Measurements from ENCODE around the gene OXNAD1.

The OXNAD1 gene

GRCh38 chr3:16329036-16329825 is 64.2 kb downstream of the OXNAD1 start:
- DNase-seq (ENCODE audit: low spot score): no peak

DNA sequence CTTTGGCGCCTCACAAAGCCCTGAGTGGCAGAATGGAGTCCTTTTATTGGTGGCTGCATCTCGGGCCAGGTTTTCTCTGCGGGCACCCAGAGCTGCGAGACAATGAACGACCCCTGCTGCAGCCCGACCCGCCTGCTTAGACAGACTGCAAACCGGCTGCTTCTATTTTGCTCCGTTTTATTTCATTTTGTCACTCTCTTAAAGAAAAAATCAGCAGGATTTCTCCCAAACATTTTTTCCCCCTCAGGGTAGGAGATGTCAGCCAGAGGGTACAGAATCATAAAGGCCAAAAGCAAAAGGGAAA is 64.8 kb downstream of the OXNAD1 start:
- no peak for DNase-seq (ENCODE audit: low spot score)

- no peak for DNase-seq (ENCODE audit: low spot score)
Measured at GRCh38 chr3:16330351-16330750, 65.3 kb downstream of the OXNAD1 start.

GRCh38 chr3:16331319-16331883 is 66.4 kb downstream of the OXNAD1 start:
- DNase-seq (ENCODE audit: low spot score): no peak

DNA sequence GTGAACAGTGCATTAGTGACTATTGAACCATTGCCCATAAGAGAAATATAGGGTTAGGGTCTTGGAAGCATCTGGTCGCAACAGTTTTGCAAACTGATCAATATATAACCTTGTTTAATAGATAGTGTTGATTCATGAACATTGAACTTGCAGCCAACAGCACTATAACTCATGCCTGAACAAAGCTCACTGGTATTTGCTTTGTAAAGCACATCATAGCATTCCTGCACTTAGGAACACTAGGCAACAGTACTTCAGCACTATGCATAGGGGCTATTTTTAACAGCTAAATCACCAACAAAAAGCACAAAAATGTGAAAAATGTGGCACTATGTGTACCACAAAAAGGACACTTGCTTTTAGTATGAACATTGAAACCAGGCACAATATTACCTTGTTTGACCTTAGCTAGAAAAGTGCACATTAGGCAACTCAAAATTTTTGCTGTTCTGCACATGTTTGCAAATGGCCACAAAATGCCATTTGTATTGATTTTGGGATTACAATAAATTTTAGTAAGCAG is 68.0 kb downstream of the OXNAD1 start:
- DNase-seq (ENCODE audit: low spot score): peak; percentile 65

- DNase-seq (ENCODE audit: low spot score): peak; percentile 45
Measured at GRCh38 chr3:16334909-16335308, 69.9 kb downstream of the OXNAD1 start.

GRCh38 chr3:16335333-16335732 is 70.3 kb downstream of the OXNAD1 start:
- no peak for DNase-seq (ENCODE audit: low spot score)

GRCh38 chr3:16335772-16336645 is 71.0 kb downstream of the OXNAD1 start:
- DNase-seq (ENCODE audit: low spot score): no peak

GRCh38 chr3:16336825-16337224 is 71.8 kb downstream of the OXNAD1 start:
- no peak for DNase-seq (ENCODE audit: low spot score)

DNA sequence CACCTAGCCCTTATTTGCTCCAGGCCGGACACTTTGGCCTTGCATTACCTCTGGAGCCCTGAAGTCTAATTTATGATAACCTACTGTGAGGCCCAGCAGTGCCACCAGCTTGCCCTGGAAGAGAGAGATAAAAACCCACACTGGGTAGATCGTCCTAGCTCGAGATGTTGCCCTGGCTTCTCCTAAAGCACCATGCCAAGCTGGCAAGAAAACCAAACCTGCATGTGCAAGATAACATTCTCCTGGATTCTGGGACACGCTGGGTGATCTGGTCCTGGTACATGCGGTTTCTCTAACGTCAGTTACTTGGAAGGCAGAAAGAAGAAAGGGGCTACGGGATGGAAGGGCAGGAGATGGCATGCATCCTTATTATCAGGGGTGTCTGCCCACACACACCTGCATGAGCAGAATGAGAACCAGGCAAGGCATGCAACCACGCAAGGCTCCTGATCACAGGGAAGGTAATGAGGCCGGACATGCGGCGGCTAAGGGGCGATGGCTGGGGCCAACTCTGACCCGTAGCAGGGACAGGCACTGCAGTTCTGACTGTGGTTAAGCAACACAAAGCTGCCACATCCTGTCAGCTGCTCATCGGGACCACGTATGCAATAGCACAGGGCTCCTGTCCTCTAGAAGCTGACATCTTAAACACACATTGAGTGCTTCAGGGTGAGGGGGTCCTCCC is 73.0 kb downstream of the OXNAD1 start:
- DNase-seq (ENCODE audit: low spot score): no peak

DNA sequence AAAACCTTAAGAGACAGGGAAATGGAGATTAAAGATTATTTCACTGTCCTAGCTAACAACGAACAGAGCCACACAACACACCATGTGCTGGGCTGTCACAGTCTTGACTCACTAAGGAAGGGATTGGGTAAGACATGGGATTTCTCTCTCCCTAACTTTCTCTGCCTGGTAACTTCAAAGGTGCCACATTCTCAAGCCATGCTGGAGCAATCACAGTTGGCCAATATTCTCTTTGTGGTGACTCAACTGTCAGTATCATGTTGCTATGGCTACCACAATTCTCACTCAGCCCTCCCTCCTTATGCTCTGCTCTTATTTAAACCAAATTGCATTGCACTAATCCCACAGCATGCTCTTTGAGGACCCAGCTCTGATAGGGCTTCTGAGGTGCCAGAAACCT is 74.0 kb downstream of the OXNAD1 start:
- peak; percentile 88 for DNase-seq (ENCODE audit: low spot score)

DNA sequence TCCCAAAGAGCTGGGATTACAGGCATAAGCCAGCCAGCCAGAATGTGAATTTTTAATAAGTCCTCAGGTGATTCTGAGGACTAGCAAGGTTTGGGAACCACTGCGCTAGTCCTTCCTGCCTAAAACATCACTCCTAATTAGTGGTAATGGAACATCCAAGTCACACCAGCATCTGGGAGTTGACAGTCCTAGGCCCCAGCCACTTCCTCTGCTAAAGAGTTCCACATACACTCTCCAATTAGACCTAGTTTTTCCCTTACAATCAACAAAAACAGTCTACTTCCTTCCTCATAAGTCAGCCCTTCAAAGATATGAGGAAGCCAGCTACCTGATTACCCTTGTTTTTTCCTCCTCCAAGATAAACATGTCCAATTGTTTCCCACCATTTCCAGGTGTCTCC is 78.1 kb downstream of the OXNAD1 start:
- no peak for DNase-seq (ENCODE audit: low spot score)

DNA sequence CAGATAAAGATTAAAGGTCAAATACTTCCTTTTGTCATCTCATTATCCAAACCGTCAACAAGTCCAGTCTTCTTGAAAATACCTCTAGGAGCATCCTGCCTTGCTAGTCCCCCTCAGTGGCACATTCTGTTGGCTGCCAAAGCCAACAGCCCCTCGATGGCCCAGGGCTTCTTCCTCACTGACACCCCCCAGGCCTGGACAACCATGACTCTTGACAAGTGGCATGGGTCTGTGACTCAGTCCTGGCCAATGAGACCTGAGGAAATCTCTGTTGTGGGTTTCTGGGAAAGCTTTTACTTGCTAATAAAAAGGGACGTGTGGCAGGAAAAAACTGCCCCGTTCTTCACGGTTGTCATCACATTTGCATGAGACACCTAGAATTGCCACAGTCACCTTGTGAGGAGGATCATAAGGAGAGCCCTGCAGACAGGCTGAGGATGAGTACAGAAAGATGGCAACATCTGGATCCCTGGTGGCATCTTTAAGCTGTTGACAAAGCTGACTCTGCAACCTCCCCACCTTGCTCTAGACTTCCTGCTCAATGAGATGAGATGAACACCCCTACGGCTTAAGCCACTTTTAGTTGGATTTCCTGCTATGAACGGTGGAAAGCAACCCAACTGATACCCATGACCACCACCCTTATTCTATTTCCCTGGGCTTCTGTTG is 81.5 kb downstream of the OXNAD1 start:
- DNase-seq (ENCODE audit: low spot score): no peak

DNA sequence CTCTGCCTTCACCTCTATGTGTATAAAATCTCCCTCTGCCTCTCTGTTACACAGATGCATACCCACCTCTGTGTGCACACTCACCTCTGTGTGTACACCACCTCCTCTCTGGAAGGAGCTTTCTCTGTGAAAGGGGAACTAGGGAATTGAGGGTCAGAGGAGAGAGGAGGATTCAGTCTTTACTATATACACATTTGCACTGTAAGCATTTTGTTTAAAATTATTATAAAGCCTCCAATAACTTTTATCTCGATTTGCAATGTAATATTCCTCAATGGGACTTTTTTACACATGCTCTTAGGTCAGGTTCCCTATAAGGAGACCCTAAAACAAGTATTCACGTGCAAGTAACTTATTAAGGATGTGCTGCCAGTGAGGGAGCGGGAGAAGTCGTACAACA is 82.5 kb downstream of the OXNAD1 start:
- DNase-seq (ENCODE audit: low spot score): no peak

DNA sequence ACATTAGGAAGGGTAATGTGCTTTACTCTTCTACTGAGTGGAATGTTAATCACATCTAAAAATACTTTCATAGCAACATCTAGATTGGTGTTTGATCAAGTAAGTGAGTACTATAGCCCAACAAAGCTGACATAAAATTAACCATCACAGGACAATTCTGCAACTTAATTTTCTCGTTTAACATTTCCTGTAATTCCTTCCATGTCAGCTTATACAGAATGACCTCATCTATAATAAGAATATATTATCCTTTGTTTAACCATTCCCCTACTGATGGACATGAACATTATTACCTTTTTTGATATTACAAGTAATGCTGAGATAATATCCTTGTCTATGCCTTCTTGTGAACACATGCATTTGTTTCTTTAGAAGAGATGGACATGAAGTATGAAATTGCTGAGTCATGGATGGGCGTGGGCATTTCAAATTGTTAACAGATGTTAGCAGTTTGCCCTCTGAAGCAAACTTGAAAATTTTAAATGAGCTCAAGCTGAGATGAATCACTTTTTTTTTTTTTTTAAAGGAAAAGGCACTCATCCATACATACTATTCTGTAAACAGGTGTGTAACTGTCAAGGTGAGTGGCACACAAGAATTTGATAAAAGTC is 85.1 kb downstream of the OXNAD1 start:
- peak; percentile 79 for DNase-seq (ENCODE audit: low spot score)

DNA sequence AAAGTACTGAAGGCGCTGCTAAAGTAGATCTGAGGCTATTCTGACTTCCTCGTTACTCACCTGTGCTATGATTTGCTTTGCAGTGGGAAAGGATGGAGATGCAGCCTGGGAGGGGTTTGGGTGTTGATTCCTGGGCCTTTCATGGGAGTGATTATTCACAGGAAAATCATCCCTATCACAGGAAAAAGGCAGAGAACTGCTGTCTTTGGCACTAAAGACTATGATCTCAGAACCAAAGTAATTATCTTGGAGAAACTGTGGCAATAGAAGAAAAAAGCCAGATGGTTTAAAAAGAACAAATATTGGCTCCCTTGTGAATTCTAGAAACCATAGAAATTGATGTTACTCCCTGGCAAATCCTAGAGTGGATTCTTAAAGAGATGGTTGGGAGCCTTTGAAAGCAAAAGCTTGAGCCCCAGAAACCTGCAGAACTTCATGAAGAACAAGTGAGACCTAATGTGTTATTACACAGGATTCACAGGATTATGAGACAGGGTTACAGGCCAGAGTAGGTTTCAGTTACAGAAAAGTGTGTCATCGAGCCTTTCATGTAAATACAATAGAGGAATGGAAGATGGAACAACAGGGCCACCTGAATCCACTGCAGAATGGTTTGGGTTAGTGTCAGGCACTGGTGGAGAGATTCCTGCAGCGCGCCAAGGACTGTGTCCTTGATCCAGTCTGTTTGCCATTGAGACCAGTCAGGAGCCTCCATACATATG is 85.7 kb downstream of the OXNAD1 start:
- peak; percentile 37 for DNase-seq (ENCODE audit: low spot score)

DNA sequence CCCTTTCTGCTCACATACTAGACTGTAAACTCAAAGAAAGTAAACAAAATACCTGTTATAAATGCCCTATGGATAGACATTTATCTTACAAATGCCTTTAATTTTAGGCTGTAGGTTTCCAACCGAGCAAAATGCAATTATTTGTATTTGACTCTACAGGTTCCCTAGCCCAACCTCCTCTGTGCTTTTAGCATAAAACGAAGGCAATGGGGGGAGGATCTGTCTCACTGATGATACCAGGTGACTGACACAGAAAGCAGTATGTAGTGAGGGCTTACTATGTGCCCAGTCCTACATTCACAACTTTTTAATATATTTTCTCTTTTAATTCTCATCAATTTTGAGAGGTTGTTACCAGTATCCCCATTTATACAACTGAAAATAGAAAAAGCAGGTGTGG is 87.4 kb downstream of the OXNAD1 start:
- no peak for DNase-seq (ENCODE audit: low spot score)

DNA sequence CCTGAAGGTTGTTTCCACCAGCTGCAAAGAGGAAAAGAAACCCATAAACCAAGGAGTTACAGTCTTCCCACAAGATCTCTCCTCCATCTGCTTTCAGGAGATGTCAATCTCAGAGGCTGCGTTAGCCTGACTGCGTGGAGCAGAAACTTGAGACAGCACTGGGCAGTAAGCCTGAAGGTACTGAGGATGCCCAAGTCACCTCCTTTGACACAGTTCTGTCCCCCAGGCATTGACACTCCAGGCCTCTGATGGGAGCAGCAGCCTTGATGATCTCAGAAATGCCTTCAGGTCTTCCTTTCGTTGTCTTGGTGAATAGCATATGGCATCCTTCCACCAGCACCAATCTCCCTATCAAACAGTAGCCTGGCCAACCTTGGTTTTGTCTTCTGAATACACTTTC is 89.3 kb downstream of the OXNAD1 start:
- no peak for DNase-seq (ENCODE audit: low spot score)

Data from GM03348 (cell line).